RKO (cell line): ENCODE measurements around the gene TLR2.

Source experiments
- DNase-seq: peaks from one replicate; pipeline ENCODE4 v3.0.0-alpha.2; 2016; ENCODE audit warnings: low spot score

The TLR2 gene

GRCh38 chr4:153684182-153684970 lies at the start of gene TLR2:
TLR2 (plus strand) TSS chr4:153684280; CDS start chr4:153702908, 18,628 bp downstream.
- no peak for DNase-seq

DNA sequence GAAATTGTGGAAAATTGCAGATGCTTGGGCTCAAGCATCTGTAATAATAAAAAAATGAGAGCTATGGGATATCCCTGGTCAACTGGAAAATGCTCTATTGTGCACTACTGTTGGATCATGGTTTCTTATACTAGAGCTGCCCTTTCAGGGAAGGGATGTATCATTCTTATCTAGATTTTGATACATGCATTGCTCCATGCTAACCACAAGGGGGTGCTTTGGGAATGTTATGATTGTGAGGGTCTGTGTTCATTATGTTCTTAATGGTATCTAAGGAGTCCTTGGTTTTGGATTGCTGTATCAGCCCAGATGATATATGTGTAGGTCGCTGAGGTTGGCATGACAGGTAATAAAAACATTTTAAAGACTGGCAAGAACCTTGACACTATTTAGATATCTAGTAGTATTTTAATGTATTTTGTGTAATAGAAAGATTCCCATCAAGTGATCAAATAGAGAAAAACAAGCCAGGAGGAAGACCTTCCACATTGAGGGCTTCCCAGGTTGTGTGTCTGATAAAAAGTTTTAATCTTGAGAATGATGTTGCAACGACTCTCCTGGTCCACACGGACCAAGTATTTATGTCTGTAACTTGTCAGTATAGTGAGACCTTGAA lies 49.2 kb upstream of the TLR2 start:
- peak; percentile 52 for DNase-seq

- DNase-seq, result no peak
Observed at GRCh38 chr4:153635846-153636245, 48.2 kb upstream of the TLR2 start.

DNA sequence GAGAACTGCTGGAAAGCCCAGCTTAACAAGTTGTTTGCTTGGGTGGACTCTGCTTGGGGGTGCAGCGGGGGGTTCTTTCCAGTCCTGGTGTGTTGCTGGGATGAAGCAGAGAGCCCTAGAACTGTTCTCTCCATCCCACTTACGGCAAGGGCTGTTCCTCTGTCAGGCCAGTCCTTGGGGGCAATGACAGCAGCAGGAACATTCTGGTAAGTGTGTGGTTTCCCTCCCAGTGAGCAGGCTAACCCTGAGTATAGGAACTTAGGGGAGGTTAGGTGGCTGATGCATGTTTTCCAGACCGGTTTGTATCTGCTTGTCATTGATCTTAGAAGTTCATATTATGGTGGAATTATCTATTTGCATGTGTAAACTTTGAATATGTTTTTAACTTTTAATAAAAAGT lies 46.9 kb upstream of the TLR2 start:
- DNase-seq, result no peak

- DNase-seq, result no peak
Observed at GRCh38 chr4:153638011-153638410, 46.1 kb upstream of the TLR2 start.

- DNase-seq, result no peak
Observed at GRCh38 chr4:153638999-153639398, 45.1 kb upstream of the TLR2 start.

GRCh38 chr4:153639833-153640802 lies 44.0 kb upstream of the TLR2 start:
- DNase-seq, result no peak

DNA sequence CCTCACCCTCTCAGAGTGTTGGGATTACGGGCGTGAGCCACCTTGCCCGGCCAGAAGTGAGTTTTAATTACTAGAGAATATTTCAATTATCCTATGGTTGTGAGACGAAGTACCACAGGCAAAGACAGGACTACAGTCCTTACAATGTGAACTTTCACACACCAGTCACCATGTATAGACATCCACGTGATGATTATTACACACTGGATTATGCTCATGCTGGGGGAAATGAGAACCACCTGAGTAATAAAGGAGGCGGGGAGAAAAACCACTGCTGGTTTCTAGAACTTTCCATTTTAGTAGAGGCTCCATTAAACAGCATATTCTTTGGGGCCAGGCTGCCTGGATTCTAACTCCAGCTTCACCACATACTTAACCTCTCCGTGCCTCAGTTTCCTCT lies 42.5 kb upstream of the TLR2 start:
- peak; percentile 50 for DNase-seq

GRCh38 chr4:153643406-153644383 lies 40.4 kb upstream of the TLR2 start:
- peak; percentile 89 for DNase-seq

DNA sequence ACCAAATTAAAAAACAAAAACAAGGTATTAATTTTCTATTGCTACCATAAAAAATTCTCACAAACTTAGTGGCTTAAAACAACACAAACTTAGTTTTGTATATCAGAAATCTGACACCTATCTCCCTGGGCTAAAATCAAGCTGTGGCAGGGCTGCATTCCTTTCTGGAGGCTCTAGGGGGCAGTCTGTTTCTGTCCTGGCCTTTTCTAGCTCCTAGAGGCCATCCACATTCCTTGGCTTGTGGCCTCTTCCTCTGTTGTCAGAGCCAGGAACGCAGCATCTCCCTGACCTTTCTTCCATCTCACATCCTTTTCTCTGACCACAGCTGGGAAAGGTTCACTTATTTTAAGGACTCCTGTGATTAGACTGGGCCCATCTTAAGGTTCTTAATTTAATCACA lies 38.9 kb upstream of the TLR2 start:
- DNase-seq, result peak; percentile 17

- no peak for DNase-seq
Observed at GRCh38 chr4:153646261-153646660, 37.8 kb upstream of the TLR2 start.

- no peak for DNase-seq
Observed at GRCh38 chr4:153646978-153647377, 37.1 kb upstream of the TLR2 start.

DNA sequence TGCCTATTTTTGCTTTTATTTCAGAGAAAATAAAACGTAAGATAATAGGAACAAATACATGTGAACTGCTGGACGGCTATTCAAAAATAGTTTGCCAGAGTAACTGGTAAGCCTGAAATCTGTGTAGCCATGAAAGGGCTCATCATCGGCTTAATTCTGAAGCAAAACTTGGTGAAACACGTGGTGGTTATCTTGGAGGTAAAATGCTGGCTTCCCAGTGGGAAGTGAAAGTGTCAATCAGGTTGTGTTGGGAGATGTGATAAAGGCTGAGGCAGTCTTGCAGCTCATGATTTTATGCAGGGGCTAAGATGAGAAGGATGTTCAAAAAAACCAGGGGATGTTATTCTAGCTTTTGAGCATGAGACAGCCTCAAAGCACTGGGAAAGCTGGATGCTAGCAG lies 36.1 kb upstream of the TLR2 start:
- DNase-seq, result no peak

GRCh38 chr4:153649572-153649991 lies 34.5 kb upstream of the TLR2 start:
- peak; percentile 57 for DNase-seq

DNA sequence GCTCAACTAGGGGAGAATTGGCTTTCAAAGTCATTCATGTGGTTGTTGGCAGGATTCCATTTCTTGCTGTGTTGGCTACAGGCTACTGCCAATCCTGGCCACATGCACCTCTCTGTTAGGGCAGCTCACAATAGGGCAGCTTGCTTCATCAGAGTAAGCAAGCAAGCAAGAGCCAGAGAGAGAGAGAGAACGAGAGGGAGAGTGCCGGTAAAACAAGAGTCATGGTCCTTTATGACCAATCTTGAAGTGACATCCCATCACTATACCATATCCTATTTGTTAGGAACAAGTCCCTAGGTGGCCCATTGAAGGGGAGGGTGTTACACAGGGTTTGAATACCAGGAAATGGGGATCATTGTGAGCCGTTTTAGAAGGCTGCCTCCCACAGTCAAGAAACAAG lies 33.0 kb upstream of the TLR2 start:
- DNase-seq, result no peak

- peak; percentile 19 for DNase-seq
Observed at GRCh38 chr4:153651587-153651986, 32.5 kb upstream of the TLR2 start.

DNA sequence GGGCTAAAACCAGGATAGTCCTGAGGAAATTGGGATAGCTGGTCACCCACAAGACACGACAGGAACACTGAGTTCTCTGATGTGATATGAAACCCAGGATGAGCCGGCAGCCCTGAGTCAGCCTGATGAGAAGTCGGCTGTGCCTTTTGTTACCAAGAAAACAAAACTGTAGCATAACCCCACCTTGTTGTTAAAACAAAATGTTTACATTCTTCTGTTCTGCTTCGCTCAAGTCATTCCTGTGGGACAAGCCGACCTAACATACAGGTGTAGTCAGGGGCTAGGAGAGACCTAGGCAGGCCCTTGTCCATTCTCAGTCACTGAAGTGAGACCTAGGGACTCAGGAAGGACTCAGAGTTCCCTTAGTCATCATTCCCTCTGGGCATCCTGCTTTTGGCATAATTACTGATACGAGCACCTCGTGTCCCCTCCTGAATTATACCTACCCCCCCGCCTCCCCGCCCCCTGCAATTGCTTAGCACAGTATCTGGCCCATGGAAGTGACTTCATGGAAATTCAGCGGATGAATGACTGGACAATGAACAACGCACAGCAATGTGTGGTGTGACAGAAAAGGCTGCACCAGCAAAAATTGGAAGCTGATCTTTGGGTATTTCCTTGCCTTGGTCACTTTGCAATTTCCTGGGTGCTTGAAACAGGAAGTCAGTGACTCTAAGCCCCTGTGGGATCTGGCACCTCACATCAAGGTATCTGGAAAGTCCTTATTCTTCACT lies 31.9 kb upstream of the TLR2 start:
- peak; percentile 16 for DNase-seq

- no peak for DNase-seq
Observed at GRCh38 chr4:153655002-153655541, 29.0 kb upstream of the TLR2 start.

DNA sequence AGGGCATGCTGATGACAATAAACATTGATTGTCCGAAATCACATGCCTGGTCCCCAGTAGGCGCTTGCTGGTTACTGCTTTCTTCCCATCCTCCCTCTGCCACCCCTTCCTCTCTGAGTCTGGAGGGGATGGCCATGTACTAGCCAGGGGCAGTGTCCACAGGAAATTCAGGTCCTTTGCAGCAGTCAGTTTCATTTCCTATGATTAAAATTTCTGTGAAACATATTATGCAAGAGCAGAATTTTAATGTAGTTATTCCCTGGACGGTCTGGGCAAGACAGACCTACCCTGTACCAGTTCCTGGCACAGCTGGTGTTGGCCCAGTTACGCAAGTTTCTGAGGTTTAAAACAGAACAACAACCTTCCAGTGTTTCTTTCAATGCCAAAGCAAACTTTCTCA lies 28.2 kb upstream of the TLR2 start:
- no peak for DNase-seq

GRCh38 chr4:153661215-153661822 lies 22.8 kb upstream of the TLR2 start:
- DNase-seq, result no peak
